Activated CD8-positive, alpha-beta T cell treated with anti-CD3 and anti-CD28 coated beads for 36 hours (primary cell): ENCODE measurements around the gene NRXN3. TPM values are rescaled to one million over a fixed set of nuclear protein-coding genes. Genes with fewer than 3 reads are reported as not detected.

Experiments used
- ATAC-seq: fragments of 200-7000 bp; cut with Tn5 transposase; one replicate; pipeline ENCODE4 v1.10.0; 2021; ENCODE audit warnings: mild to moderate bottlenecking, moderate library complexity
- CTCF ChIA-PET: fragments of 350-600 bp; sonication (Branson Sonifier 250); formaldehyde crosslinking; loops from one replicate; lab custom pipeline; 2021; ENCODE audit warnings: antibody characterized with exemption; lab: Charles Lee
- POLR2A ChIA-PET: fragments of 350-600 bp; sonication (Branson Sonifier 250); formaldehyde crosslinking; loops from one replicate; lab custom pipeline; 2021; ENCODE audit warnings: antibody characterized with exemption; lab: Charles Lee
- DNase-seq: peaks from one replicate; pipeline ENCODE4 v3.0.0-alpha.2; 2020
- H3K27ac Mint-ChIP-seq: one replicate; pipeline ENCODE4 v1.8.0; 2021; ENCODE audit warnings: mild to moderate bottlenecking, mixed read lengths
- H3K27me3 Mint-ChIP-seq: one replicate; pipeline ENCODE4 v1.8.0; 2021; ENCODE audit warnings: mixed read lengths
- H3K36me3 Mint-ChIP-seq: one replicate; pipeline ENCODE4 v1.8.0; 2021; ENCODE audit warnings: low read depth, mixed read lengths
- H3K4me1 Mint-ChIP-seq: one replicate; pipeline ENCODE4 v1.8.0; 2021; ENCODE audit warnings: low read depth, mixed read lengths
- H3K4me3 Mint-ChIP-seq: one replicate; pipeline ENCODE4 v1.8.0; 2021; ENCODE audit warnings: mild to moderate bottlenecking, moderate library complexity, mixed read lengths
- H3K9me3 Mint-ChIP-seq: one replicate; pipeline ENCODE4 v1.8.0; 2021; ENCODE audit warnings: mixed read lengths
- CTCF ChIP-seq: fragments of 200-600 bp; IDR thresholded peaks from one replicate; pipeline ENCODE4 v1.8.0; 2022; ENCODE audit warnings: antibody characterized with exemption, mild to moderate bottlenecking
- intact Hi-C: fragments of 100-400 bp; cut with micrococcal nuclease; formaldehyde crosslinking; loops from one replicate; pipeline ENCODE4 v1.10.0; 2022
- total RNA-seq, 2 experiments: library from RNA; stranded (reverse); gene quantifications; one replicate each; pipeline ENCODE4 v1.2.3, GENCODE V29; 2021

The NRXN3 gene
- total RNA-seq, 2 experiments from 2014 or later = not detected

GRCh38 chr14:78501909-78502308 is 331.7 kb downstream of the NRXN3 start:
- Mint-ChIP-seq H3K36me3 (no peaks in the 10 kb centered on the region), H3K27ac (no peak overlapping the region), H3K4me3 (no peak overlapping the region), H3K4me1 (no peaks in the 10 kb centered on the region), H3K9me3 (no peaks in the 10 kb centered on the region), H3K27me3 (no peaks in the 10 kb centered on the region)
- TF ChIP-seq CTCF = no peak
- ATAC-seq = no peak
- intact Hi-C loops = no loop called here
- CTCF ChIA-PET = no interaction called here
- no peak for DNase-seq
- POLR2A ChIA-PET = no interaction called here

- H3K4me3 Mint-ChIP-seq = no peak overlapping the region
These were observed 337.9 kb downstream of the NRXN3 start for GRCh38 chr14:78508023-78508422.

GRCh38 chr14:78509516-78509915 is 339.3 kb downstream of the NRXN3 start:
- ATAC-seq = no peak
- H3K4me3 Mint-ChIP-seq = no peak overlapping the region
- DNase-seq = no peak
- no peaks in the 10 kb centered on the region for H3K4me1 Mint-ChIP-seq
- no peaks in the 10 kb centered on the region for H3K36me3 Mint-ChIP-seq
- no peak for TF ChIP-seq CTCF
- peaks cover 1% of the 10 kb centered on the region for H3K27me3 Mint-ChIP-seq
- H3K9me3 Mint-ChIP-seq = no peaks in the 10 kb centered on the region
- CTCF ChIA-PET = no interaction called here
- intact Hi-C loops = no loop called here
- POLR2A ChIA-PET = no interaction called here
- H3K27ac Mint-ChIP-seq = no peak overlapping the region

More at GRCh38 chr14:78508023-78508422, 337.9 kb downstream of the NRXN3 start:
- H3K4me1 Mint-ChIP-seq = no peaks in the 10 kb centered on the region
- no peaks in the 10 kb centered on the region for H3K27me3 Mint-ChIP-seq
- POLR2A ChIA-PET = no interaction called here
- H3K9me3 Mint-ChIP-seq = no peaks in the 10 kb centered on the region
- H3K36me3 Mint-ChIP-seq = no peaks in the 10 kb centered on the region
- no peak for DNase-seq
- no peak for ATAC-seq
- no peak for TF ChIP-seq CTCF
- H3K27ac Mint-ChIP-seq = no peak overlapping the region
- intact Hi-C loops = no loop called here
- CTCF ChIA-PET = no interaction called here

GRCh38 chr14:78512021-78512420 is 341.8 kb downstream of the NRXN3 start:
- POLR2A ChIA-PET = no interaction called here
- H3K27me3 Mint-ChIP-seq = peaks cover 1% of the 10 kb centered on the region
- ATAC-seq = no peak

GRCh38 chr14:78519863-78520262 is 349.7 kb downstream of the NRXN3 start:
- ChIA-PET POLR2A (no interaction called here), CTCF (no interaction called here)
- Mint-ChIP-seq H3K27me3 (no peaks in the 10 kb centered on the region), H3K27ac (no peak overlapping the region), H3K4me3 (no peak overlapping the region), H3K4me1 (no peaks in the 10 kb centered on the region), H3K36me3 (no peaks in the 10 kb centered on the region), H3K9me3 (peaks cover 4% of the 10 kb centered on the region)
- DNase-seq (peak; percentile 42), ATAC-seq (no peak)
- intact Hi-C loops = no loop called here
- TF ChIP-seq CTCF = no peak

More at GRCh38 chr14:78512021-78512420, 341.8 kb downstream of the NRXN3 start:
- no peak for TF ChIP-seq CTCF
- Mint-ChIP-seq H3K9me3 (no peaks in the 10 kb centered on the region), H3K27ac (no peak overlapping the region), H3K4me1 (no peaks in the 10 kb centered on the region), H3K4me3 (no peak overlapping the region), H3K36me3 (no peaks in the 10 kb centered on the region)
- DNase-seq = no peak
- intact Hi-C loops = no loop called here
- CTCF ChIA-PET = interaction anchor here (2.4 kb wide), 1 partner anchor 54 kb away, joined by 8 read pairs; no protein-coding TSS in a partner anchor
